Uterus (tissue), 2 donors: ENCODE measurements around the gene HOXD4.

Experiments used
- CTCF ChIP-seq, 4 experiments: fragments of 200-600 bp in 2 of 4; fragments of 450-650 bp in 2 of 4; sonication (generic) in 2 of 4; IDR thresholded peaks; one replicate each; pipeline ENCODE4 v1.5.1; 2016 to 2019; ENCODE audit warnings: antibody characterized with exemption in 4 of 4, mild to moderate bottlenecking in 2 of 4, moderate library complexity in 1 of 4
- POLR2A ChIP-seq, 2 donors: fragments of 450-650 bp; IDR thresholded peaks; one replicate each; pipeline ENCODE4 v1.6.1; 2016; ENCODE audit warnings: antibody characterized with exemption in 2 of 2, mild to moderate bottlenecking in 1 of 2, moderate library complexity in 1 of 2

- TF ChIP-seq CTCF (IDR thresholded peaks at IDR 0.05) (no peak), POLR2A (IDR thresholded peaks at IDR 0.05) (no peak)
Observed at GRCh38 chr2:176158186-176158591, 6.8 kb downstream of the HOXD4 start.
